Measurements from ENCODE around the gene TBC1D2.

TBC1D2 gene

GRCh38 chr9:98184326-98184725, 71.1 kb downstream of the TBC1D2 start:
- no peaks in the 10 kb centered on the region for H3K79me2 ChIP-seq (ENCODE audit: insufficient read depth, low read length)
- H3K4me2 ChIP-seq (ENCODE audit: low read depth, low read length, poor library complexity, severe bottlenecking): no peak overlapping the region
- H3K27me3 ChIP-seq (ENCODE audit: low read length): no peaks in the 10 kb centered on the region
- no peaks in the 10 kb centered on the region for H3K9me2 ChIP-seq (replicated peaks; ENCODE audit: insufficient read depth, low read length)
- H3K9me3 ChIP-seq (ENCODE audit: insufficient read depth, low read length): no peaks in the 10 kb centered on the region
- no peak overlapping the region for H3K27ac ChIP-seq (ENCODE audit: low read depth, low read length)
- H3F3A ChIP-seq (ENCODE audit: insufficient read depth): no peaks in the 10 kb centered on the region
- no peak overlapping the region for H2AFZ ChIP-seq (ENCODE audit: low read depth, low read length, severe bottlenecking)
- H3K4me3 ChIP-seq (ENCODE audit: insufficient read depth, low read length, poor library complexity, severe bottlenecking): no peak overlapping the region
- TF ChIP-seq CTCF (IDR thresholded peaks at IDR 0.05; ENCODE audit: insufficient read depth, low read length, poor library complexity, severe bottlenecking) (no peak), EZH2phosphoT487 (conservative IDR thresholded peaks at IDR 0.05; ENCODE audit: low read length) (no peak)
- no peaks in the 10 kb centered on the region for H4K20me1 ChIP-seq (ENCODE audit: low read depth, low read length)
- H3K9ac ChIP-seq (ENCODE audit: low read length): no peak overlapping the region
- no peaks in the 10 kb centered on the region for H3K36me3 ChIP-seq (ENCODE audit: low read length)

- Histone ChIP-seq H3F3A (ENCODE audit: insufficient read depth) (no peaks in the 10 kb centered on the region), H3K36me3 (ENCODE audit: low read length) (no peaks in the 10 kb centered on the region), H3K9me2 (replicated peaks; ENCODE audit: insufficient read depth, low read length) (no peaks in the 10 kb centered on the region), H3K27me3 (ENCODE audit: low read length) (no peaks in the 10 kb centered on the region), H3K4me3 (ENCODE audit: insufficient read depth, low read length, poor library complexity, severe bottlenecking) (no peak overlapping the region), H3K79me2 (ENCODE audit: insufficient read depth, low read length) (no peaks in the 10 kb centered on the region), H3K9ac (ENCODE audit: low read length) (no peak overlapping the region), H3K4me2 (ENCODE audit: low read depth, low read length, poor library complexity, severe bottlenecking) (no peak overlapping the region), H2AFZ (ENCODE audit: low read depth, low read length, severe bottlenecking) (no peak overlapping the region), H4K20me1 (ENCODE audit: low read depth, low read length) (no peaks in the 10 kb centered on the region), H3K27ac (ENCODE audit: low read depth, low read length) (no peak overlapping the region), H3K9me3 (ENCODE audit: insufficient read depth, low read length) (no peaks in the 10 kb centered on the region)
- no peak for TF ChIP-seq EZH2phosphoT487 (conservative IDR thresholded peaks at IDR 0.05; ENCODE audit: low read length)
- no peak for TF ChIP-seq CTCF (IDR thresholded peaks at IDR 0.05; ENCODE audit: insufficient read depth, low read length, poor library complexity, severe bottlenecking)
These were observed 72.4 kb downstream of the TBC1D2 start for GRCh38 chr9:98182889-98183599.

GRCh38 chr9:98182069-98182820, 73.2 kb downstream of the TBC1D2 start:
- no peaks in the 10 kb centered on the region for H3K9me2 ChIP-seq (replicated peaks; ENCODE audit: insufficient read depth, low read length)
- H3K4me2 ChIP-seq (ENCODE audit: low read depth, low read length, poor library complexity, severe bottlenecking): no peak overlapping the region
- no peak overlapping the region for H3K4me3 ChIP-seq (ENCODE audit: insufficient read depth, low read length, poor library complexity, severe bottlenecking)
- H3K36me3 ChIP-seq (ENCODE audit: low read length): no peaks in the 10 kb centered on the region
- H2AFZ ChIP-seq (ENCODE audit: low read depth, low read length, severe bottlenecking): no peak overlapping the region
- no peaks in the 10 kb centered on the region for H3K79me2 ChIP-seq (ENCODE audit: insufficient read depth, low read length)
- no peaks in the 10 kb centered on the region for H3F3A ChIP-seq (ENCODE audit: insufficient read depth)
- no peak for TF ChIP-seq CTCF (IDR thresholded peaks at IDR 0.05; ENCODE audit: insufficient read depth, low read length, poor library complexity, severe bottlenecking)
- no peak for TF ChIP-seq EZH2phosphoT487 (conservative IDR thresholded peaks at IDR 0.05; ENCODE audit: low read length)
- H3K27ac ChIP-seq (ENCODE audit: low read depth, low read length): no peak overlapping the region
- H3K9ac ChIP-seq (ENCODE audit: low read length): no peak overlapping the region
- no peaks in the 10 kb centered on the region for H3K27me3 ChIP-seq (ENCODE audit: low read length)
- H3K9me3 ChIP-seq (ENCODE audit: insufficient read depth, low read length): no peaks in the 10 kb centered on the region
- H4K20me1 ChIP-seq (ENCODE audit: low read depth, low read length): no peaks in the 10 kb centered on the region

All from SU-DHL-6 (cell line).